ENCODE measurements around the gene ERCC3. TPM values are rescaled to one million over a fixed set of nuclear protein-coding genes. Genes with fewer than 3 reads are reported as not detected.

Gene ERCC3
- total RNA-seq, 8 experiments from 2014 or later, result 20.7 to 66.4 (median 36.0) TPM

DNA sequence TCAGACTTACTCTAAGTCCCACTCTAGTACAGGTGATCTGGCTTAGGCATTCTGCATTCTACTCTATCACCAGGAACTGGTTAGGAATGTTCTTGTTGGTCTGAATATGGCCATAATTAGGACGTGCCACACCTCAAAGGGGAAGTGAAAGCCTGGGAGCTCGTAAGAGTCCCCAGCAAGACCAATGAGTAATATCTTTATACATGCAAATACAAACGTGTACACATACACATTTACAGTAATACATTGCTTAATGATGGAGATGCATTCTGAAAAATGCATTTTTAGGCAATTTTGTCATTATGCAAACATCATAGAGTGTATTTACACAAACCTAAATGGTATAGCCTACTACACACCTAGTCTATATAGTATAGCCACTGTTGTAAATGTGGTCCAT lies 19.5 kb upstream of the ERCC3 start:
- ATAC-seq (replicated peaks in 6 of 8), result peak in 3 of 8 experiments; percentile 96 to 98 (median 98)
- in situ Hi-C loops (cut with MboI; ENCODE audit: low pct_unique_long_range_greater_than_20kb in 2 of 9, low sequenced_read_pairs in 9 of 9, unreplicated experiment in 9 of 9), result loop anchor here in 2 of 9 experiments (25.0 kb wide), 1 partner anchor 174 kb away; no protein-coding TSS in a partner anchor
- Histone ChIP-seq H3K27ac (no peak overlapping the region), H3K4me1 (replicated peaks in 1 of 2) (no peaks in the 10 kb centered on the region), H3K4me3 (no peak overlapping the region)
- 0 to 91% (median 78%) methylated on average over 1 to 3 of the region's 3 CpGs; no CpG with 5 or more reads in 3 of the 10 experiments for WGBS, 10 experiments

DNA sequence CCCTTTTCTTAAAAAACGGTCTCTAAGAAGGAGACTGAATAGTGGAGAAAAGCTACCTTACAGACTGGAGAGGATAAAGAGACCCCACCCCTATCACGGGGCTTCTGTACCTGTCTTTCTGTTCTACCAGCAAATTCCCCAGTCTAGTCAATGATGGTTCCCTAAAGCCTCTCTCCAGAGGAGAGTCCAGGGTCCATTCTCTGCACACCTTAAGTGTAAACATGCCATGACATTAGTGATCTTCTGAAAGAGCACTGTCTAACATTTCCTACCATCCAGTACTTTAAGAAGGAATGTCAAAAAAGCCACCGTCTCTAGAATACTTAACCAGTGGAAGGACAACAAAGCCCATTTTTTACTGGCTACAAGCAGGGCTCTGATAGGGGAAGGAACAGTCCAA lies 17.0 kb upstream of the ERCC3 start:
- H3K4me1 ChIP-seq (replicated peaks in 1 of 2), result no peaks in the 10 kb centered on the region
- ATAC-seq (replicated peaks in 6 of 8), result no peak
- 58 to 100% (median 96%) methylated on average over 1 to 3 of the region's 3 CpGs for WGBS, 10 experiments
- no peak overlapping the region for H3K4me3 ChIP-seq
- H3K27ac ChIP-seq, result no peak overlapping the region
- in situ Hi-C loops (cut with MboI; ENCODE audit: low pct_unique_long_range_greater_than_20kb in 2 of 9, low sequenced_read_pairs in 9 of 9, unreplicated experiment in 9 of 9), result loop anchor here in 2 of 9 experiments (25.0 kb wide), 1 partner anchor 176 kb away; no protein-coding TSS in a partner anchor

DNA sequence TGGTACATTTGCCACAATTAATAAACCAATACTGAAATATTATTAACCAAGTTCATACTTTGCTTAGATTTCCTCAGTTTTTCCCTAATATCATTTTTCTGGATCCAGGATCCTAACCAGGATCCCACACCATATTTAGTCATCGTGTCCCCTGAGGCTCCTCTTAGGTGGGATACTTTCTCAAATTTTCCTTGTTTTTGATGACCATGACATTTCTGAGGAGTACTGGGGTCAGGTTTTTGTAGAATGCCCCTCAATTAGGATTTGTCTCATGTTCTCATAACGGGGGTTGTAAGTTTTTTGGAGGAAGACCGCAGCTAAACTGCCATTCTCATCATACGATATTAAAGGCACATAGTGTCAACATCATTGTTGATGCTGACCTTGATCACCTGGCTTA lies 15.5 kb upstream of the ERCC3 start:
- Histone ChIP-seq H3K4me3 (no peak overlapping the region), H3K4me1 (replicated peaks in 1 of 2) (no peaks in the 10 kb centered on the region), H3K27ac (no peak overlapping the region)
- ATAC-seq (replicated peaks in 6 of 8), result no peak
- in situ Hi-C loops (cut with MboI; ENCODE audit: low pct_unique_long_range_greater_than_20kb in 2 of 9, low sequenced_read_pairs in 9 of 9, unreplicated experiment in 9 of 9), result loop anchor here in 2 of 9 experiments (25.0 kb wide), 1 partner anchor 178 kb away; no protein-coding TSS in a partner anchor
- WGBS, 10 experiments, result 50 to 100% (median 97%) methylated on average over 1 to 4 of the region's 4 CpGs; no CpG with 5 or more reads in 1 of the 10 experiments

DNA sequence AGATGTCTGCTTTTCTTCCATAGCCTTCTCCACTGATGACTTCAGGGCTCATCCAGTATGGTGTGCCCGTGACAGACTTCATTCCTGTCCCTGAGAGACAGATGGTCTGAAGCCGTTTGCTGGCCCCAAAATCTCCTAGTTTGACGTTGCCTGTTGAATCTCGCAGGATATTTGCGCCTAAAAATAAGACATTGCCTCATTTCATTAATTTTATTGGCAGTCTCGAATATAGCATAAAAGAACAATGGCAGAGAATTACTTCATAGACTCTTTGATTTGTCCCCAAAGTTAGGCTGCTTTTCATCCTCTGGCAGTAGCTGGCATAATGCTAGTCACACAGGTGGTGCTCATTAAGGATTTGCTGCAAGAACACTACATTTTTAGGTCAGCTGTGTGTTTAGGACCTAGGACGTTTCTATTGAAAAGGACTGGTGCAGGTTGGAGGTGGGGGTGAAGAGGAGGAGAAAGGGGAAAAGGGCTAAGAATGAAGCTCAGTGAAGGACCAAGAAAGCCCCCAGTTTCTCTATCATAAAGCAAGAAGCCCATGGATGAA lies 14.7 kb upstream of the ERCC3 start:
- 18 to 98% (median 86%) methylated on average over 3 to 7 of the region's 7 CpGs; no CpG with 5 or more reads in 3 of the 10 experiments for WGBS, 10 experiments
- ATAC-seq (replicated peaks in 6 of 8), result no peak
- Histone ChIP-seq H3K4me3 (no peak overlapping the region), H3K27ac (no peak overlapping the region), H3K4me1 (replicated peaks in 1 of 2) (no peaks in the 10 kb centered on the region)
- in situ Hi-C loops (cut with MboI; ENCODE audit: low pct_unique_long_range_greater_than_20kb in 2 of 9, low sequenced_read_pairs in 9 of 9, unreplicated experiment in 9 of 9), result loop anchor here in 2 of 9 experiments (25.0 kb wide), 1 partner anchor 179 kb away; no protein-coding TSS in a partner anchor

DNA sequence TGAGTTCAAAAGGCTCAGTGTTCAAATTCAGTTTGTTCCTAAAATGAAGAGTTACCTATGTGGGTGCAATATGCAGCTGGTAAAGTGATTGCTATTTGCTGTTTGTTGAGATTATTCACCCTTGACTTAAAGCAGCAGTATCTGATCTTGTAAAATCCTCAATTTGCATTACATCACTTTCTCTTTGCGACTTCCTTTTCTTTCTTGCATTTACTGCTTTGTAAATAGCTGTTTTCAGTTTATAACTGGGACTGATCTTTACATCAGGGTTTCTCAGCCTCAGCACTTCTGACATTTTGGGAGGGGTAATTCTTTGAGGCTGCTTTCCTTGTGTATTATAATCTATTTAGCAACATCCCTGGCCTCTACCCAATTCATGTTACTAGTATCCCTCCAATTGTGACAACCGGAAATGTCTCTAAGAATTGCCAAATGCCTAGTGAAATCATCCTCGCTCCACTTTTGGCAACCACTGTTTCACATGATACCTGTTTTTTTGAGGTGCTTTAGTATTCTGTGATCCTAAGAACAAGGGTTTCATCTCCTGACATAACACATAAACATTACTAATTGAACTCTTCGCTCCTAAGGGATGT lies 12.1 kb upstream of the ERCC3 start:
- 54 to 100% (median 88%) methylated on average over 1 to 4 of the region's 4 CpGs for WGBS, 10 experiments
- no peak overlapping the region for H3K4me3 ChIP-seq
- in situ Hi-C loops (cut with MboI; ENCODE audit: low pct_unique_long_range_greater_than_20kb in 2 of 9, low sequenced_read_pairs in 9 of 9, unreplicated experiment in 9 of 9), result loop anchor here in 2 of 9 experiments (25.0 kb wide), 1 partner anchor 181 kb away; no protein-coding TSS in a partner anchor
- no peaks in the 10 kb centered on the region for H3K4me1 ChIP-seq (replicated peaks in 1 of 2)
- ATAC-seq (replicated peaks in 6 of 8), result peak in 1 of 8 experiments; percentile 40
- H3K27ac ChIP-seq, result no peak overlapping the region

DNA sequence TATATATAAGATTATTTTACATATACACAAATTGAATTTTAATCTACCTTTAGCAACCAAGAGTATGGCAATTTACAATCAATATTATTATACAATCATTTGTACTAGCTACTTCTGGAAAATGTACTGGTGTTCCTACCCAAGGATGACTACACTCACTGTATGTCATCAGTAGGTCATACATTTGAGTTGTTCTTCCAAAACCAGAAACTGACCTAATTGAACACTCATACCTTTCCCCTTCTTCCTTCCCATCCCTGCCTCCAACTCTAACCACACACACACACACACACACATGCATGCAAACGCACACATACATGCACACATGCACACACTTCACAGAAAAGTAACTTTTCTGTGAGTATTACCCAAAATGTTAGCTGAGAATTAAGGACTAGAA lies 8.2 kb upstream of the ERCC3 start:
- WGBS, 10 experiments, result 89 to 100% (median 100%) methylated on average over 1 of the region's 1 CpG; no CpG with 5 or more reads in 5 of the 10 experiments
- H3K4me3 ChIP-seq, result no peak overlapping the region
- in situ Hi-C loops (cut with MboI; ENCODE audit: low pct_unique_long_range_greater_than_20kb in 2 of 9, low sequenced_read_pairs in 9 of 9, unreplicated experiment in 9 of 9), result loop anchor here in 2 of 9 experiments (25.0 kb wide), 1 partner anchor 185 kb away; no protein-coding TSS in a partner anchor
- ATAC-seq (replicated peaks in 6 of 8), result peak in 1 of 8 experiments; percentile 67
- no peaks in the 10 kb centered on the region for H3K4me1 ChIP-seq (replicated peaks in 1 of 2)
- no peak overlapping the region for H3K27ac ChIP-seq

DNA sequence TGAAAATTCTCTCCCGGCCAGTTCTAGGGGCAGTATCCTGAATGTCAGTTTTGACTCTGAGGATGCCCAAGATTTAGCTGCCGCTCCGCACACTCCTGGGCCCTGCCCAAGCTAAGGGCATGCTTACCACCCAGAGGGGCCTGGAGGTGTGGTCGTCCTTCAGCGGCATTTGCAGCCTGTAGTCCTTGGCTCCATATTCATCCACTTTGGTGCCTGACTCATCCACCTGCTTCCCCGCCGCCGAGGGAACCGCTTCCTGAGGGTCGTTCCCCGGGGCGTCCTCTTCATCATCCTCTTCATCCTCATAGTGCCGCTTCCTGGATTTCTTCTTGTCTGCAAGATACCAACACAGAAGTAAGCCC lies 577 bp downstream of the ERCC3 start:
- Histone ChIP-seq H3K4me3 (peak overlapping the region; percentile 70 to 97 (median 84)), H3K4me1 (replicated peaks in 1 of 2) (peaks cover 4 to 14% of the 10 kb centered on the region in 2 donors), H3K27ac (peak overlapping the region; percentile 79 to 87)
- in situ Hi-C loops (cut with MboI; ENCODE audit: low pct_unique_long_range_greater_than_20kb in 2 of 9, low sequenced_read_pairs in 9 of 9, unreplicated experiment in 9 of 9), result no loop called here
- 0 to 60% (median 5%) methylated on average over 1 to 4 of the region's 13 CpGs; no CpG with 5 or more reads in 6 of the 10 experiments for WGBS, 10 experiments
- peak; percentile 1 to 44 (median 10) for ATAC-seq (replicated peaks in 6 of 8)

DNA sequence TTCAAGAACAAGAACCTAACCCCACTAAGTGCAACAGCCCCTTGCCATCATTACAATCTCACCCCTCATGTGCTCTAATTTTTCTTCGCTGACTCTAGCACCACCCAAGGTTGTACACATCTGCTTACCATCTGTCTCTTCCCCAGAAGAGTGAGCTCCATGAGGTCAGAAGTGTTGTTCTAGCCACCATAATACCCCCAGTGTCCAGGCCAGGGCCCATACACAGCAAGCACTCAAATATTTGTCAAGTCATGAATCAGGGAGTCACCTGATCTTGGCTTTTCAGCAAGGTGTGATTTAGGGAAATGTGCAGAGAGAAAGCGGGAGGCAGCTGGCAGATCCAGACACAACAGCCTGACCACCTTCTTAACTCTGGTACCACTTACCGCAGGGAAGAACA lies 5.7 kb downstream of the ERCC3 start:
- in situ Hi-C loops (cut with MboI; ENCODE audit: low pct_unique_long_range_greater_than_20kb in 2 of 9, low sequenced_read_pairs in 9 of 9, unreplicated experiment in 9 of 9), result no loop called here
- Histone ChIP-seq H3K27ac (no peak overlapping the region), H3K4me1 (replicated peaks in 1 of 2) (peaks cover 4 to 8% of the 10 kb centered on the region in 2 donors), H3K4me3 (no peak overlapping the region)
- ATAC-seq (replicated peaks in 6 of 8), result peak in 1 of 8 experiments; percentile 39
- 80 to 100% (median 100%) methylated on average over 1 to 2 of the region's 3 CpGs; no CpG with 5 or more reads in 2 of the 10 experiments for WGBS, 10 experiments

DNA sequence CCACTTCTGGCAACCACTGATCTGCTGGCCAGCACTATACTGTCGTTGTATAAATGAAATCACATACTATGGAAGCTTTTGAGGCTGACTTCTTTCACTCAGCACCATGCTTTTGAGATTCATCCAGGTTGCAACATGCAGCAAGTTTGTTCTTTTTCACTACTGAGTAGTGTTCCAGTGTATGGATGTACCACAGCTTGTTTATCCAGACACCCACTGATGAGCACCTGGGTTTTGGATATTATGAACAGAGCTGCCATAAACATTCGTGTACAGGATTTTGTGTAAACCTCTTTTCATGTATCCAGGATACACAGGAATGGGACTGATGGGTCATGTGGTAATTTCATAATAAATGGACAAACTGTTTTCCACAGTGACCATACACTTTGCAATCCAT lies 10.7 kb downstream of the ERCC3 start:
- no peak overlapping the region for H3K27ac ChIP-seq
- ATAC-seq (replicated peaks in 6 of 8), result no peak
- no peaks in the 10 kb centered on the region for H3K4me1 ChIP-seq (replicated peaks in 1 of 2)
- in situ Hi-C loops (cut with MboI; ENCODE audit: low pct_unique_long_range_greater_than_20kb in 2 of 9, low sequenced_read_pairs in 9 of 9, unreplicated experiment in 9 of 9), result no loop called here
- H3K4me3 ChIP-seq, result no peak overlapping the region
- WGBS, 10 experiments, result 86 to 100% (median 100%) methylated on average over 1 to 2 of the region's 2 CpGs; no CpG with 5 or more reads in 5 of the 10 experiments

DNA sequence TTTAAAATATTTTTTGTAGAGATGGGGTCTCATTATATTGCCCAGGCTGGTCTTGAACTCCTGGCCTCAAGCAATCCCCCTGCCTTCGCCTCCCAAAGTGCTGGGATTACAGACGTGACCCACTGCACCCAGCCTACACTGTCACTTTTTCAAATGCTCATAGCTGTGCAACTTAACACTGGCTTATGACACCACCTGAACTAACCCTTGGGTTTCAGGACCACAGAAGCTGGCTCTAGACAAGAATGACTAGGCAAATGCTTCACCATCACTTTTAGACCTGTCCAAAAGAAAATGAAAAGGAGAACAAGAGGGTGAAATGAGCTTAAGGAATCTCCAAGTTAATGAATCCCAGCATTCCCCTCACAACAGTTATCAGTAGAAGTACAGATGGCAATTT lies 13.3 kb downstream of the ERCC3 start:
- WGBS, 10 experiments, result 92 to 100% (median 96%) methylated on average over 1 to 2 of the region's 2 CpGs; no CpG with 5 or more reads in 4 of the 10 experiments
- ATAC-seq (replicated peaks in 6 of 8), result no peak
- in situ Hi-C loops (cut with MboI; ENCODE audit: low pct_unique_long_range_greater_than_20kb in 2 of 9, low sequenced_read_pairs in 9 of 9, unreplicated experiment in 9 of 9), result no loop called here

DNA sequence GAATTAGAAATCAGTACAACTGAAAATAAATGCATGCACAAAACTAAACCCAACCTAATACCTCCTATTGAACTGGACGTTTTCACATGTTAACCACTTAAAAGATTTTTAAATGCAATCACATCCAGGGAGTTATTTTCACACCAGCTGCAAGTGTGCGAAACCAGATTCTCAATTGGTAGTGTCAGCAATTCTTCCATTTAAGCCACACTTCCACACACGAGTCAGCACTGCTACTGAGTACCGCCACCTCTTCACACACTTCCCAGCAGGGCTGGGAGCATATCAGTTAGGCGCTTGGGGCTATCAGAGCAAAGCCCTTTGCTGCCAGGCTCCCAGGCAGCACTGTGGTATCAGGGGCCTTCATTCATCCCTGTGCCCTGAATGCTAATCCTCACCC lies 14.2 kb downstream of the ERCC3 start:
- Histone ChIP-seq H3K4me1 (replicated peaks in 1 of 2) (no peaks in the 10 kb centered on the region), H3K27ac (no peak overlapping the region), H3K4me3 (no peak overlapping the region)
- ATAC-seq (replicated peaks in 6 of 8), result no peak
- in situ Hi-C loops (cut with MboI; ENCODE audit: low pct_unique_long_range_greater_than_20kb in 2 of 9, low sequenced_read_pairs in 9 of 9, unreplicated experiment in 9 of 9), result no loop called here
- 62 to 100% (median 82%) methylated on average over 1 to 5 of the region's 5 CpGs for WGBS, 10 experiments

More for the DNA sequence above, 13.3 kb downstream of the ERCC3 start:
- Histone ChIP-seq H3K27ac (no peak overlapping the region), H3K4me3 (no peak overlapping the region), H3K4me1 (replicated peaks in 1 of 2) (no peaks in the 10 kb centered on the region)

DNA sequence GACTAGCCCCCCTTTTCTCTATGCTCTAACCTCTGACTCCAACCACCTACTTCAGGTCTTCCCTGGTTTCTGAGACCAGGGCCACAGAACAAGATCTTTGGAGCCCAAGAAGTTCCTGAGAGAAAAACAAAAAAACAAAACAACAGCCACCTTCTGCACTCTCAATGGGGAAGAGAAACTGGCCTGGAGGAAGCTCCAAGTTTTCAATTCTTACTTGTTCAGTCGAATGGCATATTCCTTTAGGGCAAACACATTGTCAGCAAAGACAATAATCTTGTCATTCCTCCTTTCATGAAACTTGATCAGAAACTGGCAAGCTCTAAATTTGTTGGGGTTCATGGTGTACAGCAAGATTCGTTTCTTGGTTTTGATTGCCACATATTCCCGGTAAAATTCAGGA lies 15.0 kb downstream of the ERCC3 start:
- no peak overlapping the region for H3K27ac ChIP-seq
- in situ Hi-C loops (cut with MboI; ENCODE audit: low pct_unique_long_range_greater_than_20kb in 2 of 9, low sequenced_read_pairs in 9 of 9, unreplicated experiment in 9 of 9), result no loop called here
- WGBS, 10 experiments, result 60 to 100% (median 94%) methylated on average over 1 to 3 of the region's 3 CpGs; no CpG with 5 or more reads in 4 of the 10 experiments
- H3K4me1 ChIP-seq (replicated peaks in 1 of 2), result no peaks in the 10 kb centered on the region
- H3K4me3 ChIP-seq, result no peak overlapping the region
- no peak for ATAC-seq (replicated peaks in 6 of 8)

DNA sequence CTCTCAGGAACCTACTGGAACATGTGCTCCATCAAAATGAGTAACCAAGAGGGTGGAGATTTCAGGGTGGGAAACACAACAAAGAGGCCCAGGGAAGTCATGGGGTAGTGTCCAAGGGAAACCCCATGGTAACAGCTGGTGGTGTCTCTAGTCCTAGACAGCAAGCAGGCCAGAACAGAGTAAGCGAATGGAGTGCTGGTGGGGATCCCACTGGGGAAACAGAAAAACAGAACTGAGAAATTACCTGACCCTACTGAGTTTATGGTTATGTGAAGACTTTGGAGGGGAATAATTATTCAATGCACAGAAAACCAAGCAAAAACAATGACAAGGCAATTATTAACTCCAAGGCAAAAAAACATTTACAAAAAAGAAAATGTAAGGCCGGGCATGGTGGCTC lies 16.9 kb downstream of the ERCC3 start:
- WGBS, 10 experiments, result 86 to 100% (median 100%) methylated on average over 1 to 2 of the region's 2 CpGs; no CpG with 5 or more reads in 3 of the 10 experiments
- Histone ChIP-seq H3K4me3 (no peak overlapping the region), H3K4me1 (replicated peaks in 1 of 2) (no peaks in the 10 kb centered on the region), H3K27ac (no peak overlapping the region)
- in situ Hi-C loops (cut with MboI; ENCODE audit: low pct_unique_long_range_greater_than_20kb in 2 of 9, low sequenced_read_pairs in 9 of 9, unreplicated experiment in 9 of 9), result no loop called here
- peak in 5 of 8 experiments; percentile 53 to 99 (median 97) for ATAC-seq (replicated peaks in 6 of 8)

Data from motor neuron (in vitro differentiated cells).